Body of pancreas (tissue), 4 donors: Measurements from ENCODE around the gene MTA1. TPM values are rescaled to one million over a fixed set of nuclear protein-coding genes. Genes with fewer than 3 reads are reported as not detected.

Source experiments
- ATAC-seq: fragments of 150-250 bp; one replicate; pipeline ENCODE4 v1.9.1; 2016
- DNase-seq, 4 donors: peaks; one replicate each; pipeline ENCODE4 v3.0.0-alpha.2; 2019
- H3K27ac ChIP-seq, 4 donors: fragments of 200-600 bp; sonication (generic); 1 replicate in 3 of 4; 2 replicates in 1 of 4; pipeline versions ENCODE4 v1.5.1 to v1.6.1; 2016 to 2019; ENCODE audit warnings: mild to moderate bottlenecking in 1 of 4, mixed read lengths in 1 of 4, moderate library complexity in 1 of 4
- H3K27me3 ChIP-seq, 2 donors: fragments of 200-600 bp; sonication (generic); one replicate each; pipeline ENCODE4 v1.6.0; 2016; ENCODE audit warnings: mild to moderate bottlenecking in 1 of 2
- H3K36me3 ChIP-seq, 2 donors: fragments of 200-600 bp; sonication (generic); replicated peaks in 1 of 2; 2 replicates each; pipeline ENCODE4 v1.5.1; 2016; ENCODE audit warnings: low read depth in 2 of 2; ENCODE audit not compliant: insufficient read depth in 1 of 2
- H3K4me1 ChIP-seq: fragments of 200-600 bp; sonication (generic); one replicate; pipeline ENCODE4 v1.6.0; 2016
- H3K4me3 ChIP-seq, 2 donors: fragments of 200-600 bp; sonication (generic); 1 replicate in 1 of 2; 2 replicates in 1 of 2; pipeline ENCODE4 v1.5.1; 2016 to 2019
- H3K9me3 ChIP-seq, 3 donors: fragments of 200-600 bp; sonication (generic); 1 replicate in 2 of 3; 2 replicates in 1 of 3; pipeline ENCODE4 v1.5.1; 2016
- CTCF ChIP-seq, 7 experiments: fragments of 450-650 bp in 4 of 7; fragments of 200-600 bp in 3 of 7; sonication (generic) in 3 of 7; IDR thresholded peaks; one replicate each; pipeline ENCODE4 v1.5.1; 2016 to 2019; ENCODE audit warnings: antibody characterized with exemption in 7 of 7
- POLR2A ChIP-seq, 3 donors: fragments of 450-650 bp; IDR thresholded peaks; one replicate each; pipeline ENCODE4 v1.6.1; 2016; ENCODE audit warnings: antibody characterized with exemption in 3 of 3, mild to moderate bottlenecking in 2 of 3
- WGBS, 2 donors: methylation state at CpG; one replicate each; pipeline ENCODE4 v1.1.5; 2017; 5-methylcytosine and 5-hydroxymethylcytosine counted together
- intact Hi-C: fragments of 100-400 bp; cut with DNase I; formaldehyde crosslinking; loops from one replicate; pipeline ENCODE4 v1.15.1; 2023
- total RNA-seq, 2 donors: library from RNA; depleted of rRNA; stranded (reverse); fragments of >200 nt; gene quantifications; one replicate each; pipeline ENCODE4 v1.1.0, GENCODE V29; 2016

Gene MTA1
- total RNA-seq, 2 donors from 2014 or later, result 69.8 to 92.6 TPM

GRCh38 chr14:105422695-105423487, 3.3 kb downstream of the MTA1 start:
- Histone ChIP-seq H3K36me3 (no peaks in the 10 kb centered on the region), H3K27ac (no peak overlapping the region), H3K9me3 (no peaks in the 10 kb centered on the region), H3K4me3 (no peak overlapping the region), H3K27me3 (no peaks in the 10 kb centered on the region), H3K4me1 (peaks cover 34% of the 10 kb centered on the region)
- intact Hi-C loops, result no loop called here
- ATAC-seq (no peak), DNase-seq (no peak)
- 80 to 82% methylated on average over 17 to 20 of the region's 21 CpGs for WGBS, 2 donors
- TF ChIP-seq CTCF (IDR thresholded peaks at IDR 0.05) (no peak), POLR2A (IDR thresholded peaks at IDR 0.05) (no peak)

- Histone ChIP-seq H3K9me3 (no peaks in the 10 kb centered on the region), H3K27ac (no peak overlapping the region), H3K4me3 (no peak overlapping the region), H3K4me1 (peaks cover 33% of the 10 kb centered on the region), H3K27me3 (no peaks in the 10 kb centered on the region), H3K36me3 (no peaks in the 10 kb centered on the region)
- TF ChIP-seq CTCF (IDR thresholded peaks at IDR 0.05), result no peak
- no peak for TF ChIP-seq POLR2A (IDR thresholded peaks at IDR 0.05)
- no peak for ATAC-seq
- intact Hi-C loops, result no loop called here
- DNase-seq, result no peak
- 94% methylated on average over 19 to 20 of the region's 21 CpGs for WGBS, 2 donors
Observed at GRCh38 chr14:105423488-105424195, 4.0 kb downstream of the MTA1 start.

- no peak for TF ChIP-seq CTCF (IDR thresholded peaks at IDR 0.05)
- TF ChIP-seq POLR2A (IDR thresholded peaks at IDR 0.05), result no peak
- Histone ChIP-seq H3K36me3 (no peaks in the 10 kb centered on the region), H3K27me3 (no peaks in the 10 kb centered on the region), H3K27ac (no peak overlapping the region), H3K9me3 (no peaks in the 10 kb centered on the region), H3K4me3 (no peak overlapping the region), H3K4me1 (peaks cover 24% of the 10 kb centered on the region)
- intact Hi-C loops, result no loop called here
- WGBS, 2 donors, result 93 to 98% methylated on average over 11 to 12 of the region's 12 CpGs
- DNase-seq (no peak), ATAC-seq (no peak)
Observed at GRCh38 chr14:105424861-105425260, 5.2 kb downstream of the MTA1 start.

GRCh38 chr14:105425823-105426247, 6.2 kb downstream of the MTA1 start:
- Histone ChIP-seq H3K4me3 (no peak overlapping the region), H3K27ac (no peak overlapping the region), H3K36me3 (no peaks in the 10 kb centered on the region), H3K27me3 (no peaks in the 10 kb centered on the region), H3K9me3 (no peaks in the 10 kb centered on the region), H3K4me1 (peaks cover 19% of the 10 kb centered on the region)
- intact Hi-C loops, result no loop called here
- ATAC-seq, result no peak
- no peak for DNase-seq
- TF ChIP-seq CTCF (IDR thresholded peaks at IDR 0.05) (no peak), POLR2A (IDR thresholded peaks at IDR 0.05) (no peak)
- WGBS, 2 donors, result 92% methylated on average over 20 of the region's 23 CpGs; no CpG with 5 or more reads in 1 of the 2 donors
